Cardiac muscle cell (in vitro differentiated cells and primary cell): Measurements from ENCODE around the gene SLC25A10. TPM values are rescaled to one million over a fixed set of nuclear protein-coding genes. Genes with fewer than 3 reads are reported as not detected.

Experiments used
- DNase-seq, 2 donors: peaks; one replicate each; pipeline versions ENCODE4 v3.0.0 to v3.0.0-alpha.2; 2010 to 2017; ENCODE audit warnings: low read depth in 1 of 2, low spot score in 1 of 2
- H3K27ac ChIP-seq: fragments of 200-600 bp; sonication (generic); 2 replicates; pipeline ENCODE4 v1.5.1; 2016
- H3K27me3 ChIP-seq: fragments of 200-600 bp; sonication (generic); 2 replicates; pipeline ENCODE4 v1.6.0; 2016; ENCODE audit warnings: control low read depth
- H3K36me3 ChIP-seq: fragments of 200-600 bp; sonication (generic); 2 replicates; pipeline ENCODE4 v1.5.1; 2016; ENCODE audit warnings: control low read depth
- H3K4me1 ChIP-seq: fragments of 200-600 bp; sonication (generic); 2 replicates; pipeline ENCODE4 v1.8.1; 2017; ENCODE audit warnings: low read depth, mild to moderate bottlenecking, mixed run types
- H3K4me3 ChIP-seq: fragments of 200-600 bp; sonication (generic); 2 replicates; pipeline ENCODE4 v1.5.1; 2016; ENCODE audit warnings: mild to moderate bottlenecking
- H3K9me3 ChIP-seq: fragments of 200-600 bp; sonication (generic); 2 replicates; pipeline ENCODE4 v1.5.1; 2017; ENCODE audit warnings: low read depth, mild to moderate bottlenecking, control low read depth
- CTCF ChIP-seq: IDR thresholded peaks from 2 replicates; pipeline ENCODE4 v1.5.1; 2012; ENCODE audit warnings: low read depth, mild to moderate bottlenecking, low read length
- polyA plus RNA-seq: library from polyadenylated mRNA; unstranded; fragments of >200 nt; fragmentation: Nextera tagmentation; extraction: Ambion mirVana; gene quantifications from 2 replicates; pipeline ENCODE4 v1.2.1, GENCODE V29; 2016
- total RNA-seq: library from RNA; depleted of rRNA; stranded (reverse); fragments of >200 nt; gene quantifications from 2 replicates; pipeline ENCODE4 v1.2.3, GENCODE V29; 2016

Gene SLC25A10
- total and polyA plus RNA-seq, 2 experiments from 2014 or later, result 29.3 to 52.2 TPM

- no peaks in the 10 kb centered on the region for H3K27me3 ChIP-seq
- peaks cover 7% of the 10 kb centered on the region for H3K4me1 ChIP-seq
- DNase-seq, result no peak
- no peak for TF ChIP-seq CTCF
- peak overlapping the region; percentile 89 for H3K27ac ChIP-seq
- H3K9me3 ChIP-seq, result no peaks in the 10 kb centered on the region
- peak overlapping the region; percentile 54 for H3K4me3 ChIP-seq
- H3K36me3 ChIP-seq, result peaks cover 38% of the 10 kb centered on the region
These were observed 8.1 kb upstream of the SLC25A10 start for GRCh38 chr17:81703747-81704654.

GRCh38 chr17:81705518-81706231 is 6.4 kb upstream of the SLC25A10 start:
- H3K27ac ChIP-seq, result no peak overlapping the region
- no peak for DNase-seq
- H3K4me3 ChIP-seq, result no peak overlapping the region
- H3K9me3 ChIP-seq, result no peaks in the 10 kb centered on the region
- no peak for TF ChIP-seq CTCF
- H3K36me3 ChIP-seq, result peaks cover 37% of the 10 kb centered on the region
- no peaks in the 10 kb centered on the region for H3K27me3 ChIP-seq
- peaks cover 7% of the 10 kb centered on the region for H3K4me1 ChIP-seq

GRCh38 chr17:81706232-81706611 is 5.9 kb upstream of the SLC25A10 start:
- Histone ChIP-seq H3K4me1 (peaks cover 12% of the 10 kb centered on the region), H3K27ac (no peak overlapping the region), H3K27me3 (no peaks in the 10 kb centered on the region), H3K9me3 (no peaks in the 10 kb centered on the region), H3K36me3 (peaks cover 32% of the 10 kb centered on the region), H3K4me3 (no peak overlapping the region)
- DNase-seq, result no peak
- TF ChIP-seq CTCF, result no peak

- no peak for DNase-seq
- no peaks in the 10 kb centered on the region for H3K27me3 ChIP-seq
- no peak for TF ChIP-seq CTCF
These were observed 5.1 kb upstream of the SLC25A10 start for GRCh38 chr17:81706757-81707624.

More at GRCh38 chr17:81706757-81707624, 5.1 kb upstream of the SLC25A10 start:
- Histone ChIP-seq H3K4me1 (peaks cover 11% of the 10 kb centered on the region), H3K27ac (no peak overlapping the region), H3K4me3 (no peak overlapping the region), H3K36me3 (peaks cover 28% of the 10 kb centered on the region), H3K9me3 (no peaks in the 10 kb centered on the region)
